ENCODE data around the gene PLA2G12A. TPM values are rescaled to one million over a fixed set of nuclear protein-coding genes. Genes with fewer than 3 reads are reported as not detected.

Gene PLA2G12A
- total and polyA plus RNA-seq, 2 donors (not counting 3 experiments of a cell fraction or from before 2014, with no cell fraction given): 21.6 to 27.1 TPM

DNA sequence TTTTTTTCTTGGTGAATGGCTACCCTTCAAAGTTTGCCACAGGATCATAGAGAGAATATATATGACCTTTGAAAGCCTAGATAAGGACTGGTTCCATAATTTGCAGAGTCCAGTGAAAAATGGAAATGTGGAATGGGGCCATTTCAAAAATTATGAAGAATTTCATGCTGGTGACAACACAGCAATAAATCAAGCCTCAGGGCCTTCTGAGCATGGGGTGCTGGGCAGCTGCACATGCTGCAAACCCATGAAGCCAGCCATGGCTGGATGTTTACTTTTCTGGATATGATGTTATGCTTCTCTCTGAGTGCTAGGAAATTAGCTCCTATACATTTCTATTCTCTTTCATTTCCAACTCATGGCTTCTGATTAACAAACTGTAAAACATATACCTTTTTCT, 16.0 kb upstream of the PLA2G12A start:
- Histone ChIP-seq H3K36me3 (ENCODE audit: control insufficient read depth in 2 of 2, extremely low read depth in 1 of 2, insufficient read depth in 2 of 2, low read length in 2 of 2) (no peaks in the 10 kb centered on the region), H2AFZ (ENCODE audit: low read depth, low read length) (no peak overlapping the region), H3K27ac (ENCODE audit: insufficient read depth, low read depth, low read length) (no peak overlapping the region), H3K27me3 (ENCODE audit: control insufficient read depth in 2 of 2, insufficient read depth in 2 of 2, low read length in 2 of 2) (no peaks in the 10 kb centered on the region), H3K4me2 (ENCODE audit: insufficient read depth, low read length) (no peak overlapping the region), H3K9me3 (replicated peaks; ENCODE audit: control insufficient read depth, insufficient read depth, low read length) (no peaks in the 10 kb centered on the region), H3K9ac (replicated peaks; ENCODE audit: extremely low read depth, insufficient read depth, low read length) (no peak overlapping the region), H3K9me1 (replicated peaks; ENCODE audit: control insufficient read depth, extremely low read depth, insufficient read depth, low read length) (no peaks in the 10 kb centered on the region), H3K4me3 (replicated peaks in 1 of 3; ENCODE audit: insufficient read depth in 1 of 3, low read depth in 1 of 3, low read length in 3 of 3) (no peak overlapping the region), H4K20me1 (replicated peaks; ENCODE audit: control insufficient read depth, extremely low read depth, insufficient read depth, low read length) (no peaks in the 10 kb centered on the region), H3K79me2 (ENCODE audit: control insufficient read depth, insufficient read depth, low read length) (no peaks in the 10 kb centered on the region), H3K4me1 (ENCODE audit: control insufficient read depth, extremely low read depth, insufficient read depth, low read length) (no peaks in the 10 kb centered on the region)
- DNase-seq (ENCODE audit: low read depth, low spot score) (no peak), FAIRE-seq (no peak)
- dilution Hi-C loops (cut with MboI; ENCODE audit: extremely low pct_ligation_motif_present, low sequenced_read_pairs): no loop called here
- ChIA-PET POLR2A (no interaction called here), CTCF (no interaction called here)
- BruUV-seq (replicated peaks): no TSS peak
- TF ChIP-seq, protein P1, sequence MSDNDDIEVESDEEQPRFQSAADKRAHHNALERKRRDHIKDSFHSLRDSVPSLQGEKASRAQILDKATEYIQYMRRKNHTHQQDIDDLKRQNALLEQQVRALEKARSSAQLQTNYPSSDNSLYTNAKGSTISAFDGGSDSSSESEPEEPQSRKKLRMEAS (IDR thresholded peaks at IDR 0.05; ENCODE audit: insufficient read depth, insufficient read length): no peak
- TF ChIP-seq EZH2 (IDR thresholded peaks at IDR 0.05; ENCODE audit: borderline replicate concordance, low read depth, low read length, severe bottlenecking) (no peak), JUN (IDR thresholded peaks at IDR 0.05; ENCODE audit: borderline replicate concordance, insufficient read depth, insufficient read length, low read depth) (no peak), GATA2 (IDR thresholded peaks at IDR 0.05; ENCODE audit: insufficient read depth, insufficient read length, low read depth, low read length) (no peak)
- intact Hi-C loops (cut with micrococcal nuclease): no loop called here

DNA sequence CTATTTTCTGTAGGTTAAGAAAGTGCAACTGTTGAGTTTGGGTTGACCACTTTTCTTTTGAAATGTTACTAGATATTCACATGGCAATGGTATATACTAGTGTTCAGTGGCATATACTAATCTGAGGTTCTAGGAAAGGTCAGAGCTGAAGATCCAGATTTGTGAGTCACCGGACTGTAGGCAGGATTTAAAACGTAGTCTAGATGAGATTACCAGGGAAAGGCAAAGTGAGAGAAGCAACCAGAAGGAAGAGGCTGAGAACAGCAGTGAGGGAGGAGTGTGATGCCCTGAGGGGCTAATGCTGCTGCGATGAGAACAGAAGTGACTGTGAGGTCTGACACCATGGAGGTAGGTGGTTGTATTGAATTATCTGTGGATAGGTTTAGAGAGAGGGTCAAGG, 9.7 kb upstream of the PLA2G12A start:
- no peak overlapping the region for H3K4me3 ChIP-seq (replicated peaks in 1 of 3; ENCODE audit: insufficient read depth in 1 of 3, low read depth in 1 of 3, low read length in 3 of 3)
- H3K79me2 ChIP-seq (ENCODE audit: control insufficient read depth, insufficient read depth, low read length): no peaks in the 10 kb centered on the region
- CTCF ChIA-PET: no interaction called here
- no peak for TF ChIP-seq GATA2 (IDR thresholded peaks at IDR 0.05; ENCODE audit: insufficient read depth, insufficient read length, low read depth, low read length)
- TF ChIP-seq JUN (IDR thresholded peaks at IDR 0.05; ENCODE audit: borderline replicate concordance, insufficient read depth, insufficient read length, low read depth): no peak
- TF ChIP-seq MYC (IDR thresholded peaks at IDR 0.05; ENCODE audit: low read depth, low read length): no peak
- no peak for TF ChIP-seq FOS (IDR thresholded peaks at IDR 0.05; ENCODE audit: borderline replicate concordance, insufficient read depth, low read length)
- TF ChIP-seq POLR2A (IDR thresholded peaks at IDR 0.05; ENCODE audit: low read depth, low read length): no peak
- TF ChIP-seq, protein P1 (IDR thresholded peaks at IDR 0.05; ENCODE audit: insufficient read depth, insufficient read length): no peak
- no peak for TF ChIP-seq EZH2 (IDR thresholded peaks at IDR 0.05; ENCODE audit: borderline replicate concordance, low read depth, low read length, severe bottlenecking)
- no peak for TF ChIP-seq POLR2AphosphoS5 (IDR thresholded peaks at IDR 0.05; ENCODE audit: insufficient read depth, low read depth, low read length)
- TF ChIP-seq CTCF (IDR thresholded peaks at IDR 0.05; ENCODE audit: extremely low read depth in 1 of 2, insufficient read depth in 1 of 2, low read depth in 1 of 2, low read length in 2 of 2): no peak
- no peak overlapping the region for H3K9ac ChIP-seq (replicated peaks; ENCODE audit: extremely low read depth, insufficient read depth, low read length)
- no peaks in the 10 kb centered on the region for H3K4me1 ChIP-seq (ENCODE audit: control insufficient read depth, extremely low read depth, insufficient read depth, low read length)
- POLR2A ChIA-PET: no interaction called here
- H3K27ac ChIP-seq (ENCODE audit: insufficient read depth, low read depth, low read length): no peak overlapping the region
- H3K9me3 ChIP-seq (replicated peaks; ENCODE audit: control insufficient read depth, insufficient read depth, low read length): no peaks in the 10 kb centered on the region
- BruUV-seq (replicated peaks): no TSS peak
- no peak overlapping the region for H2AFZ ChIP-seq (ENCODE audit: low read depth, low read length)
- no peaks in the 10 kb centered on the region for H3K9me1 ChIP-seq (replicated peaks; ENCODE audit: control insufficient read depth, extremely low read depth, insufficient read depth, low read length)
- H3K4me2 ChIP-seq (ENCODE audit: insufficient read depth, low read length): no peak overlapping the region
- H3K36me3 ChIP-seq (ENCODE audit: control insufficient read depth in 2 of 2, extremely low read depth in 1 of 2, insufficient read depth in 2 of 2, low read length in 2 of 2): no peaks in the 10 kb centered on the region
- no peak for DNase-seq (ENCODE audit: low read depth, low spot score)
- intact Hi-C loops (cut with micrococcal nuclease) (no loop called here), dilution Hi-C loops (cut with MboI; ENCODE audit: extremely low pct_ligation_motif_present, low sequenced_read_pairs) (no loop called here)
- no peaks in the 10 kb centered on the region for H3K27me3 ChIP-seq (ENCODE audit: control insufficient read depth in 2 of 2, insufficient read depth in 2 of 2, low read length in 2 of 2)
- FAIRE-seq: no peak
- no peaks in the 10 kb centered on the region for H4K20me1 ChIP-seq (replicated peaks; ENCODE audit: control insufficient read depth, extremely low read depth, insufficient read depth, low read length)

Measured in endothelial cell of umbilical vein (primary cell).